IPS DF 6.9 (cell line): ENCODE data around the gene DNM3.

ENCODE experiments used
- DNase-seq: peaks from one replicate; pipeline ENCODE4 v3.0.0-alpha.2; 2013; ENCODE audit warnings: low read depth, low spot score
- H3K27ac ChIP-seq: one replicate; pipeline ENCODE4 v1.5.1; 2013; ENCODE audit warnings: low read length, control low read depth
- H3K27me3 ChIP-seq: 2 replicates; pipeline ENCODE4 v1.6.1; 2013; ENCODE audit warnings: mild to moderate bottlenecking, low read length; ENCODE audit not compliant: control insufficient read depth, insufficient read depth
- H3K36me3 ChIP-seq: 2 replicates; pipeline ENCODE4 v1.6.1; 2013; ENCODE audit warnings: low read length; ENCODE audit not compliant: control insufficient read depth, insufficient read depth
- H3K4me1 ChIP-seq: 2 replicates; pipeline ENCODE4 v1.6.1; 2013; ENCODE audit warnings: low read length; ENCODE audit not compliant: control insufficient read depth, insufficient read depth
- H3K4me3 ChIP-seq: 2 replicates; pipeline ENCODE4 v1.5.1; 2013; ENCODE audit warnings: mild to moderate bottlenecking, low read length
- H3K9me3 ChIP-seq: 2 replicates; pipeline ENCODE4 v1.6.1; 2013; ENCODE audit warnings: low read length, inconsistent platforms; ENCODE audit not compliant: control insufficient read depth, insufficient read depth
- WGBS: extraction: QIAGEN DNeasy Blood & Tissue Kit; methylation state at CpG from one replicate; pipeline ENCODE4 v1.1.7; 2013; ENCODE audit warnings: mixed read lengths, missing lambda C conversion rate; ENCODE audit not compliant: insufficient read length, insufficient coverage; 5-methylcytosine and 5-hydroxymethylcytosine counted together

DNM3 gene

GRCh38 chr1:172339842-172340241 lies 498.5 kb downstream of the DNM3 start:
- DNase-seq = no peak
- Histone ChIP-seq H3K4me3 (no peak overlapping the region), H3K27ac (no peak overlapping the region), H3K9me3 (no peaks in the 10 kb centered on the region), H3K4me1 (no peaks in the 10 kb centered on the region), H3K36me3 (no peaks in the 10 kb centered on the region), H3K27me3 (no peaks in the 10 kb centered on the region)

DNA sequence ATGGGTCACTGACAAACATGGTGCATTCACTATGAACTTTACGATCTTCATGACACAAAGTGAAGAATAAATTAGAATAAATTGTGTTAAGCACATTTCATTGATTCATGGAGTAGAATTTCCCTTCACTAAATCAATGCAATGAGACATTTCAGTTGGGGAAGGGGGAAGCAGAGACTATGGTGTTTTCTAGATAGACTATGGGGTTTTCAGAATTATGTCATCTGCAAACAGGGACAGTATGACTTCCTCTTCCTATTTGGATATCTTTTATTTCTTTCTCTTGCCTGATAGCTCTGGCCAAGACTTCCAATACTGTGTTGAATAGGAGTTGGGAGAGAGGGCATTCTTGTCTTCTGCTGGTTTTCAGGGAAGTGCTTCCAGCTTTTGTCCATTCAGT lies 499.2 kb downstream of the DNM3 start:
- Histone ChIP-seq H3K9me3 (no peaks in the 10 kb centered on the region), H3K4me1 (no peaks in the 10 kb centered on the region), H3K4me3 (no peak overlapping the region), H3K27ac (no peak overlapping the region), H3K36me3 (no peaks in the 10 kb centered on the region), H3K27me3 (no peaks in the 10 kb centered on the region)
- no peak for DNase-seq
- no CpG with 5 or more reads among the region's 1 CpG for WGBS

DNA sequence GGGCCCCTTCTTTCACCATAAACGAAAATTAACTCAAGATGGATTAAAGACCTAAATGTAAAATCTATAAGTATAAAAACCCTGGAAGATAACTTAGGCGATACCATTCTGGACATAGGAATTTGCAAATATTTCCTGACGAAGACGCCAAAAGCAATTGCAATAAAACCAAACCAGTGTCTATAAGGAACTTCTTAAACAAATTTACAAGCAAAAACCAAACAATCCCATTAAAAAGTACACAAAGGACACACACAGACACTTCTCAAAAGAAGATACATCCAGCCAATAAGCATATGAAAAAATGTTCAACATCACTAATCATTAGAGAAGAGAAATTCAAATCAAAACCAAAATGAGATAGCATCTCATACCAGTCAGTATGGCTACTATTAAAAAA lies 500.4 kb downstream of the DNM3 start:
- no CpG with 5 or more reads among the region's 4 CpGs for WGBS
- Histone ChIP-seq H3K4me3 (no peak overlapping the region), H3K27ac (no peak overlapping the region), H3K27me3 (no peaks in the 10 kb centered on the region), H3K9me3 (no peaks in the 10 kb centered on the region), H3K4me1 (no peaks in the 10 kb centered on the region), H3K36me3 (no peaks in the 10 kb centered on the region)
- DNase-seq = no peak

GRCh38 chr1:172342584-172343239 lies 501.4 kb downstream of the DNM3 start:
- Histone ChIP-seq H3K36me3 (no peaks in the 10 kb centered on the region), H3K4me3 (no peak overlapping the region), H3K27ac (no peak overlapping the region), H3K27me3 (no peaks in the 10 kb centered on the region), H3K4me1 (no peaks in the 10 kb centered on the region), H3K9me3 (no peaks in the 10 kb centered on the region; the same call in 1 of the 2 replicates)
- WGBS = no CpG with 5 or more reads among the region's 4 CpGs
- DNase-seq = no peak

GRCh38 chr1:172343240-172344160 lies 502.2 kb downstream of the DNM3 start:
- H3K36me3 ChIP-seq = no peaks in the 10 kb centered on the region
- no peaks in the 10 kb centered on the region for H3K4me1 ChIP-seq
- DNase-seq = no peak
- no peak overlapping the region for H3K27ac ChIP-seq
- H3K4me3 ChIP-seq = no peak overlapping the region
- no peaks in the 10 kb centered on the region for H3K27me3 ChIP-seq
- no peaks in the 10 kb centered on the region; the same call in 1 of the 2 replicates for H3K9me3 ChIP-seq
- WGBS = no CpG with 5 or more reads among the region's 11 CpGs

GRCh38 chr1:172344444-172344843 lies 503.1 kb downstream of the DNM3 start:
- H3K9me3 ChIP-seq = no peaks in the 10 kb centered on the region; the same call in 1 of the 2 replicates
- H3K27ac ChIP-seq = no peak overlapping the region
- no peaks in the 10 kb centered on the region for H3K27me3 ChIP-seq
- WGBS = no CpG with 5 or more reads among the region's 7 CpGs
- H3K36me3 ChIP-seq = no peaks in the 10 kb centered on the region
- no peak for DNase-seq
- H3K4me1 ChIP-seq = no peaks in the 10 kb centered on the region
- no peak overlapping the region for H3K4me3 ChIP-seq

- no peaks in the 10 kb centered on the region for H3K36me3 ChIP-seq
- WGBS = no CpG with 5 or more reads among the region's 1 CpG
- no peak for DNase-seq
- no peaks in the 10 kb centered on the region; the same call in 1 of the 2 replicates for H3K9me3 ChIP-seq
- H3K4me1 ChIP-seq = no peaks in the 10 kb centered on the region
- no peak overlapping the region for H3K4me3 ChIP-seq
- no peak overlapping the region for H3K27ac ChIP-seq
- H3K27me3 ChIP-seq = no peaks in the 10 kb centered on the region
Measured at GRCh38 chr1:172345077-172345476, 503.8 kb downstream of the DNM3 start.

GRCh38 chr1:172347416-172347815 lies 506.1 kb downstream of the DNM3 start:
- no CpG with 5 or more reads among the region's 3 CpGs for WGBS
- Histone ChIP-seq H3K27ac (no peak overlapping the region), H3K4me3 (no peak overlapping the region), H3K36me3 (no peaks in the 10 kb centered on the region), H3K4me1 (no peaks in the 10 kb centered on the region), H3K9me3 (no peaks in the 10 kb centered on the region; the same call in 1 of the 2 replicates), H3K27me3 (no peaks in the 10 kb centered on the region)
- DNase-seq = no peak

GRCh38 chr1:172350856-172351255 lies 509.6 kb downstream of the DNM3 start:
- no peaks in the 10 kb centered on the region; the same call in 1 of the 2 replicates for H3K9me3 ChIP-seq
- no peaks in the 10 kb centered on the region for H3K27me3 ChIP-seq
- no peak overlapping the region for H3K4me3 ChIP-seq
- no peaks in the 10 kb centered on the region for H3K4me1 ChIP-seq
- H3K27ac ChIP-seq = no peak overlapping the region
- H3K36me3 ChIP-seq = no peaks in the 10 kb centered on the region
- no peak for DNase-seq

- H3K36me3 ChIP-seq = no peaks in the 10 kb centered on the region
- H3K27ac ChIP-seq = no peak overlapping the region
- DNase-seq = no peak
- H3K27me3 ChIP-seq = no peaks in the 10 kb centered on the region
- H3K9me3 ChIP-seq = no peaks in the 10 kb centered on the region; the same call in 1 of the 2 replicates
- no peaks in the 10 kb centered on the region for H3K4me1 ChIP-seq
- H3K4me3 ChIP-seq = no peak overlapping the region
Measured at GRCh38 chr1:172351346-172351745, 510.0 kb downstream of the DNM3 start.
